GM18511 (cell line): ENCODE measurements around the gene EFL1.
A peak's percentile ranks its signal among the peaks of the same experiment; 100 is the strongest.
"Not testable (repeated sequence)": the region's sequence is repeated elsewhere in the genome, so short reads cannot be mapped to it uniquely, and the experiment has no call there.

Experiments
- ATAC-seq: cut with Tn5 transposase; IDR thresholded peaks from one replicate; pipeline ENCODE4 v1.9.1; 2021; ENCODE audit warnings: mild to moderate bottlenecking, moderate library complexity; ENCODE audit not compliant: unreplicated experiment

Gene EFL1

GRCh38 chr15:82262422-82263026, at the start of gene EFL1, which contains the start of gene SAXO2:
EFL1 (minus strand) TSS chr15:82262734; CDS start chr15:82261778, 956 bp downstream.
SAXO2 (plus strand) TSS chr15:82262818; CDS start chr15:82262880, 62 bp downstream.
- peak; percentile 97 for ATAC-seq

- ATAC-seq = not testable (repeated sequence)
Measured at GRCh38 chr15:82311321-82311720, 48.8 kb upstream of the EFL1 start.

- ATAC-seq = no peak
Measured at GRCh38 chr15:82309802-82310201, 47.3 kb upstream of the EFL1 start.

- no peak for ATAC-seq
Measured at GRCh38 chr15:82307714-82308081, 45.2 kb upstream of the EFL1 start.

GRCh38 chr15:82306791-82307713, 44.5 kb upstream of the EFL1 start:
- no peak for ATAC-seq

GRCh38 chr15:82305621-82306048, 43.1 kb upstream of the EFL1 start:
- ATAC-seq = no peak

GRCh38 chr15:82304778-82305090, 42.2 kb upstream of the EFL1 start:
- ATAC-seq = no peak

GRCh38 chr15:82303956-82304777, 41.6 kb upstream of the EFL1 start:
- no peak for ATAC-seq

- ATAC-seq = no peak
Measured at GRCh38 chr15:82301296-82302016, 38.9 kb upstream of the EFL1 start.

GRCh38 chr15:82300883-82301282, 38.3 kb upstream of the EFL1 start:
- no peak for ATAC-seq

- not testable (repeated sequence) for ATAC-seq
Measured at GRCh38 chr15:82300326-82300725, 37.8 kb upstream of the EFL1 start.

GRCh38 chr15:82299511-82299914, 37.0 kb upstream of the EFL1 start:
- ATAC-seq = not testable (repeated sequence)

GRCh38 chr15:82298520-82298919, 36.0 kb upstream of the EFL1 start:
- no peak for ATAC-seq

- ATAC-seq = no peak
Measured at GRCh38 chr15:82298032-82298431, 35.5 kb upstream of the EFL1 start.

GRCh38 chr15:82297546-82297945, 35.0 kb upstream of the EFL1 start:
- no peak for ATAC-seq

GRCh38 chr15:82294061-82294690, 31.6 kb upstream of the EFL1 start:
- ATAC-seq = no peak

GRCh38 chr15:82292271-82292670, 29.7 kb upstream of the EFL1 start:
- no peak for ATAC-seq

- not testable (repeated sequence) for ATAC-seq
Measured at GRCh38 chr15:82288202-82288601, 25.7 kb upstream of the EFL1 start.

GRCh38 chr15:82286475-82286874, 23.9 kb upstream of the EFL1 start:
- peak; percentile 96 for ATAC-seq

GRCh38 chr15:82284381-82284780, 21.8 kb upstream of the EFL1 start:
- not testable (repeated sequence) for ATAC-seq
